Urothelium cell line (cell line): ENCODE measurements around the gene TCEA2.

Experiments used
- DNase-seq: peaks from one replicate; pipeline ENCODE4 v3.0.0; 2011; ENCODE audit warnings: low spot score, mixed read lengths
- FAIRE-seq: peaks from 2 replicates; lab custom pipeline; 2011; peaks lifted over from hg19 to GRCh38; lab: Jason Lieb, UNC

The TCEA2 gene

GRCh38 chr20:64035066-64035932 is 27.7 kb upstream of the TCEA2 start:
- DNase-seq (no peak), FAIRE-seq (no peak)

DNA sequence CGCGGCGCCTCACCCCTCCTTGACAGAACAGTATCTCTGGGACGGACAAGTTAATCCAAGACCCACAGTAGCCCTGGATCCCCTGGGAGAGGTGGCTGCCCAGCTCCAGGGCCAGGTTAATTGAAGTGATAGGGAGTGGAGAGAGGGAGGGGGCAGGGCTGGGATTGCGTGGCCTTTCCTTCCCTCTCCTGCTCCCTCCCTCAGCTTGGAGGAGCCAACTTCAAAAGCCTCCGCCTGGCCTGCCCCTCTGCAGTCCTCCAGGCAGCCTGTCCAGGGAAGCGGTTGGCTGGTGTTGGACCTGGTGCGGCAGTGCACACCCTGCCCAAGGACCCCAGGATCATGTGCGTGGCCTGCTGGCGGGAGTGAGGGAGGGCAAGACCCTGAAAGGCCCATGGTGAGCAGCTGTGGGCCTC is 27.1 kb upstream of the TCEA2 start, which contains the start of gene C20orf204:
Gene C20orf204 (plus strand): TSS at position 250 of the 413 bp plus-strand sequence. CDS start 142 bp downstream, at position 392.
- FAIRE-seq (no peak), DNase-seq (no peak)

- FAIRE-seq (no peak), DNase-seq (no peak)
Observed at GRCh38 chr20:64036346-64037198, 26.4 kb upstream of the TCEA2 start.

- no peak for FAIRE-seq
Observed at GRCh38 chr20:64037199-64037497, 25.9 kb upstream of the TCEA2 start.

GRCh38 chr20:64037498-64038213 is 25.3 kb upstream of the TCEA2 start:
- no peak for DNase-seq
- no peak for FAIRE-seq

More at GRCh38 chr20:64037199-64037497, 25.9 kb upstream of the TCEA2 start:
- DNase-seq, result no peak

GRCh38 chr20:64038224-64038564 is 24.8 kb upstream of the TCEA2 start:
- FAIRE-seq, result no peak
- DNase-seq, result no peak

DNA sequence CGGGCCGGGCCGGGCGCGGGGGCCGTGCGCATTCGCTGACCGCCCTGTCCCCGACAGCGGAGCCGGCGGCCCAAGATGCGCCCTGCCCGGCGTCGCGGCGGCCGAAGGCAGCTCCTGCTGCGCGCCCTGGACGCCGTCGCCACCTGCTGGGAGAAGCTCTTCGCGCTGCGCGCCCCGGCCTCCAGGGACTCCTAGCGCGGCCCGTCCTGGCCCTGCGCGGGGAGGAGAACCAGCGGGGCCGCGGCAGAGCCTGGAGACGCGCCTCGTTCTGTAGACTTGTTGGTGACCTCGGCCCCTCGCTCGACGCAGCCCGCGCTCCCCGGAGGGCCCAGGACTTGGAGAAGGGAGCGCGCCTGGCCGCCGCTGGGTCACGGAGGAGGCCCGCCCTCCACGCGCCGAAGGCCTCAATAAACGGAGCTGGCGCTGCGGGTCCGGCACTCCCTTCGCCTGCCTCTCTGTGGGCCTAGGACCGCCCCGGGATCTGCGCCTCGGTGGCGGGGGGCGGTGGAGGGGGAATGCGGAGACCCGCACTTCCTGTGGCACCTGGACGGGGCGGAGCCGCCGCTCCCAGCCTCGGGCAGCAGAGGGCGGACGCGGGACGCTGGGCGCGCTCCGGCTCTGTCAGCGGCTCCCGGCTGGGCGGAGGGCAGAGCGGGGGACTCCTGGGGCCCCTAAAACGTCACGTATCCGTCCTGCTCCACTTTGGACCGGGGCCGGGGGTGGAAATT is 24.3 kb upstream of the TCEA2 start:
- DNase-seq (peak; percentile 90), FAIRE-seq (no peak)

DNA sequence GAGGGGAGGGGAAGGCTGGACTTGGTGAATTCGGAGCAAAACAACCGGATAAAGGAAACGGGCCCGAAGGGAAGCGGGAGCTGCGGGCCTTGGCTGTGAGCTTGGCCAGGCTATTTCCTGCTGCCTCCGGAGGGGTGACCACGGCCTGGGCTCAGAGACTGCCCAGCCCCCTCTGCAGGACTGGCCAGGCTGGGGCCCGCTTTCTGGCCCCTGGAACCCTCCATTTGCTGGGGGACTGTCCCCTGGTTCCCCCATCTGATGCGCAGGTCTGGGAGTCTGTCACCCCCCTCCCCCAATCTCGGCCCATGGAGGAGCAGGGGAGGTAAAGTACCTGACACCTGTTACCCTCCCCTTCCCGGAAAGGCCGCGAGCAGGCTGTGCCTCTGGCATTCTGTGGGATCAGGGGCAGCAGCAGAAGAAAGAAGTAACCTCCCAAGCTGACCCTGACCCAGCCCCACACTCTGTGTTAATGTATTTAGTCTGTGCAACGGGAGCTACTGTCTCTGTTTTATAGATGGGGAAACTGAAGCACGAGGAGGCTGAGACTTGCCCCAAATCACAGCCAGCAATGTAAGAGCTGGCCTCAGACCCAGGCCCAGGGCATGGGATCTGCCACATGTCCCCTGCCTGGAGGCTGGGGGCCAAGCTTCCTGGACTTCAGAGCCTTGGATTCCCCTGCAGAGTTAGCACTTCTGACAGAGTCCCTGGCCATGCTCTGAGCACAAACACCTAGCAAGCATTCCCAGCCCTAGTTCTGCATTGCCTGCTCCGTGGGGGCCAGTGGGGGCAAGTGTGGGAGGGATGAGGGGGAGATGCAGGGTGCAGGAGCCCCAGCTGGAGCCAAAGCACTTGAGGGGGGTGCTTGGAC is 23.5 kb upstream of the TCEA2 start:
- FAIRE-seq (no peak), DNase-seq (no peak)

DNA sequence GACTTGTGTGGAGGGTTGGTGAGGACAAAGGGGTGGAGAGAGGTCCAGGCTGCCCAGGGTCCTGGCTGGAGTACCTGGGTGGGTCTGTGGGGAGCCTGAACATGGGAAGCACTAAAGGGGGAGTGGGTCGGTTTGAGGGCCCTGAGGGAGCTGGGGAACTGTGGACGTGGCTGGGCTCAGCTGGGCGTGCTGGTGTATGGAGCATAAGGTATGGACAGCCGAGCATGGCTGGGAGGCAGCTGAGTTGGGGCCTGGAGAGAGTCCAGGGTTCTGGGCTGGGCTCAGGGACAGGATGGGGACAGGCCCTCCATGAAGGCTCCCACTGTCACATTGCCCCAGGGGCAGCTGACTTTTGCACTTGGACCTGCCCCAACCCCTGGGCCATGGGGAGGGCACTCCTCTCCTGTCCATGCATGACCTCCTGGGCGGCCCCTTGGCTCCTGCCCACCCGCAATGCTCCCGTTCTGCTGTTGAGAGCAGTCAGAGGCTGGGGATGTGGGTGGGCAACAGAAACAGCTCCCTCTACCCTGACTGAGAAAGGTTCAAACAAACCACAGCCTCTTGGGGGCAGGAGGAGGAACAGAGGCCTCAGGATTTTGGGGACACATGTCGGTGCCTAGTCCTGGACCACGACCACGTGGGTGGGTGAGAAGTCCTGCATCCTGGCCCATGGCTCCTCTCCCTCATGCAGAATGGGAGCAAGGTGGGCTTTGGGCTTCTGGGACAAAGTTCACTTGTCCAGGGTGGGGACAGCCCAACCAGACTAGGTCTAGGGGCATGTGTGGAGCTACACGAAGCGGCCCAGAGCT is 22.6 kb upstream of the TCEA2 start:
- DNase-seq (no peak), FAIRE-seq (no peak)

DNA sequence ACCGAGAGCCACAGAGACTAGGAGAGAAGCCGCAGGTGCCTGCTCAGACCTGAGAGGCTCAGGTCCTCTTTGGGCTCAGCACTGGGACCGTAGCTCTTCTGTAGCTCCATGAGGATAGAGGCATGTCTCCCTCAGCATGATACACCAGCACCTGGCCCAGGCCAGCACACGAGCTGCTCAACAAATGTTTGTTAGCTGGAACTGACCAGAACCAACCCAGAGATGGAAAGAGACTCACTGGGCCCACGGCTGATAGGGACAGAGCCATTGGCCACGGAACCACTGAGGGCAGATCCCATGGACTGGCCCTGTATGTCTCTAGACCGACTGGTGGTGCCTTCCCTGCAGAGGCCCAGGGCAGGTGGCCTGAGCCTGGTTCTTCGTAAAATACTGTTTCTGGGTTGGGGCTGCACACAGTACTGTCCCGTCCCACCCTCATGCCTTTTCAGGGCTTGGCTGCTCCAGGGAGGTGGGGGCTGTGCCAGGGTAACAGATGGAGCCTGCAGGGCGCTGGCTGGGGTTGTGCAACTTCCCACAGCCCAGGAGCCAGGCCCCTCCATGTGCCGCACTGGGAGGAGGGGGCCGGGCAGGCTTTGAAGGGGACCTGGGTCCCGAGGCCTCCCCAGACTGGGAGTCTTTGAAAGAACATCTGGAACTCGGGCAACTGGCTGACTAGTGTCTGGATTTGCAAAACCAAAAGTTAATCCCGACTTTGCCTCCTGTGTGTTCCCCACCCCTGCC is 21.8 kb upstream of the TCEA2 start:
- FAIRE-seq (no peak), DNase-seq (no peak)

DNA sequence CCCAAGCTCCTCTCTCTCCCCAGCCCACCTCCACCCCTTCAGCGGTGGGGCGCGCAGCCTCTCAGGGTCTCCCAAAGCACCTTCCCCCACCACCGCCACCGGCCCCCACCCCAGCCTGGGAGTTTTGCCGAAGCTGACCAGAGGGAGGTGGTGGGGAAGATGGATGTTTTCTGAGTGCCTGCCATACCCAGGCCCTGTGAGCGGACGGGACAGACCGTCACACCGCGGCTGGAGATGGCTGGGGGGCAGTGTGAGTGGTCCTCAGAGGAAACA is 21.3 kb upstream of the TCEA2 start:
- DNase-seq, result no peak
- FAIRE-seq, result no peak

GRCh38 chr20:64042054-64042781 is 20.8 kb upstream of the TCEA2 start:
- DNase-seq (peak; percentile 49), FAIRE-seq (no peak)

- DNase-seq, result no peak
- FAIRE-seq, result no peak
Observed at GRCh38 chr20:64043768-64044167, 19.2 kb upstream of the TCEA2 start.

DNA sequence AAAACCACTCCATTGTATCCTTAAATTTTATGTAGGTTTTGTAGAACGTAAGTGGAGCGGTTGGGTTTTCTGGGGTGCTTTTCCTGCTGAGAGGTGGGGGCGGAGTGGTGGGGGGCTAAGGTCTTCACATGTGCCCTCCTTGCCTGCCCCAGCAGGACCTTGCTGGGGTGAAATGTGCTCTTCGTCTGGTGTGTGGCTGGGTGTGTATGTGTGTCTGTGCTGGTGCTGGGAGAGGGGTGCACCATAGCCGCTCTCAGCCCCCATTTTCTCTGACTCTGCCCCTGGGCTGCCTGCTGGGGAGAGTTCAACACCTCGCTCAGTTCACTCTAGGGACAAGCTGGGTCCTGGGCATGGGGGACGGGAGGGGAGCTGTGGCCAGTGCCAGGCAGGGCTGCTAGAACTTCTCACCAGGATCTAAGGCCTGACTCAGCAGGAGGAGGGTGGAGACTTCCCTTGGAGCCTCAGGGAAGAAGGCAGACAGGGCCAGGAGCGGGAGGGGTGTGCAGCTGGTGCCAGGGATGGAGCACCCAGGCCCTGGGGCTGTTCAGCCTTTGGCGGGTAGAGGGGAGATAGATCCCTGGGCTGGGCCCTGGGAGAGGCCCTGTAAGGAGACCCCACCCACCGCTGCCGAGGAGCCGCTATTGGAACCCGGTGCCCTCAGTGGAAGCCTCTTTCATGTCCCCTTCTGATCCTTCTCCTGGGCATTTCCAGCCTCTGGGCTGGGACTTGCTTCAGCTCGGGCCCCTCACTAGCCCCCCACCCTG is 18.3 kb upstream of the TCEA2 start:
- DNase-seq (peak; percentile 67), FAIRE-seq (no peak)

DNA sequence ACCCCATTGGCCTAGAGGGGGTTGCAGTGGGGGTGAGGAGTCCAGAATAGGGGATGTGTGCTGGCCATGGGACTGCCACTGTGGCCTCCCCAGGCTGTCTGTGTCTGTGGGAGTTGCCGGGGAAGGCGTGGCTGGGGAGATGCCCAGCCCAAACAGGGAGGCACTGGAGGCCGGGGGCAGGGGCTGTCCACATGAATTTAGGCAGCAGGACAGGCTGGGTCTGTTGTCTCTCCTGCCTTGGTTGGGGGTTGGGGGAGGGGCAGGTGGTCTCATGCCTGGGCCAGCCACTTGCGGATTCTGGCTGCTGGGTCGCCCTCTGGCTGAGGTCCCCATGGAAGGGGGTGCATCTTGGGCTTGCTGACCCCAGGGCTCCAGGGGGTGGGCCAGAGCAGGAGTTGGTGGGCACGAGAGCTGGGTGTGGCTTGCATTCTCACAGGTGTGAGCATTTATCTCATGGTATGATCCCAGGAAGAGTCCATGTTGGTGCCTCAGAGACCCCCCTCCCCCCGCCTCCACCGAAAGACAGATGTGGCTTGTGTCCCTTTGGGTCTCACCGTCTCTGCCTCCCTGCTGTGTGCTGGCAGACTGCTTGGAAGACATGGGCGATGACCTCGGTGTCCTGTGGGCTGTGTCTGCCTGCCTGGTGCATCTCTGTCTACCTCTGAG is 17.5 kb upstream of the TCEA2 start:
- FAIRE-seq (no peak), DNase-seq (no peak)

- FAIRE-seq (no peak), DNase-seq (no peak)
Observed at GRCh38 chr20:64047046-64047389, 16.0 kb upstream of the TCEA2 start.

- no peak for FAIRE-seq
Observed at GRCh38 chr20:64047968-64048401, 15.0 kb upstream of the TCEA2 start.

More at GRCh38 chr20:64047968-64048401, 15.0 kb upstream of the TCEA2 start:
- no peak for DNase-seq
